Esophagus muscularis mucosa (tissue), 4 donors: ENCODE measurements around the gene PRRC2C. TPM values are rescaled to one million over a fixed set of nuclear protein-coding genes. Genes with fewer than 3 reads are reported as not detected.
"Not testable (repeated sequence)": the region's sequence is repeated elsewhere in the genome, so short reads cannot be mapped to it uniquely, and the experiment has no call there.

Experiments used
- DNase-seq: peaks from one replicate; pipeline ENCODE4 v3.0.0-alpha.2; 2017; ENCODE audit errors: extremely low spot score
- H3K27ac ChIP-seq, 4 donors: fragments of 200-600 bp; sonication (generic); replicated peaks in 1 of 4; 1 replicate in 3 of 4; 2 replicates in 1 of 4; pipeline ENCODE4 v1.5.1; 2016 to 2019; ENCODE audit warnings: mild to moderate bottlenecking in 1 of 4
- H3K27me3 ChIP-seq, 4 donors: fragments of 200-600 bp; sonication (generic); one replicate each; pipeline versions ENCODE4 v1.5.1 to v1.6.0; 2016 to 2019
- H3K36me3 ChIP-seq, 4 donors: fragments of 200-600 bp; sonication (generic); one replicate each; pipeline ENCODE4 v1.5.1; 2016 to 2019
- H3K4me1 ChIP-seq, 4 donors: fragments of 200-600 bp; sonication (generic); one replicate each; pipeline ENCODE4 v1.5.1; 2016 to 2019
- H3K4me3 ChIP-seq, 4 donors: fragments of 200-600 bp; sonication (generic); 1 replicate in 2 of 4; 2 replicates in 2 of 4; pipeline ENCODE4 v1.5.1; 2016 to 2019; ENCODE audit warnings: mild to moderate bottlenecking in 4 of 4, moderate library complexity in 1 of 4
- H3K9me3 ChIP-seq, 4 donors: fragments of 200-600 bp; sonication (generic); 1 replicate in 3 of 4; 2 replicates in 1 of 4; pipeline ENCODE4 v1.5.1; 2016 to 2019
- EP300 ChIP-seq: sonication (generic); formaldehyde crosslinking; IDR thresholded peaks from one replicate; pipeline ENCODE4 v1.6.1; 2017; ENCODE audit warnings: antibody characterized with exemption
- POLR2A ChIP-seq: fragments of 450-650 bp; IDR thresholded peaks from one replicate; pipeline ENCODE4 v1.6.1; 2017; ENCODE audit warnings: antibody characterized with exemption, moderate library complexity, mild to moderate bottlenecking, low read depth
- POLR2AphosphoS5 ChIP-seq, 2 donors: sonication (generic); formaldehyde crosslinking; IDR thresholded peaks; one replicate each; pipeline ENCODE4 v1.6.1; 2017; ENCODE audit warnings: antibody characterized with exemption in 2 of 2
- WGBS: methylation state at CpG from one replicate; pipeline ENCODE4 v1.1.5; 2018; 5-methylcytosine and 5-hydroxymethylcytosine counted together
- intact Hi-C: fragments of 100-400 bp; cut with DNase I; formaldehyde crosslinking; loops from one replicate; pipeline ENCODE4 v1.15.1; 2023
- total RNA-seq, 4 donors: library from RNA; depleted of rRNA; stranded (reverse); fragments of >200 nt; gene quantifications; one replicate each; pipeline versions ENCODE4 v1.1.0 to v1.2.1, GENCODE V29; 2016
- TF ChIP-seq, protein P1 (sequence below), 3 experiments: fragments of 200-600 bp in 2 of 3; fragments of 450-650 bp in 1 of 3; sonication (generic) in 2 of 3; IDR thresholded peaks; one replicate each; pipeline ENCODE4 v1.5.1; 2017 to 2019; ENCODE audit warnings: antibody characterized with exemption in 3 of 3, mild to moderate bottlenecking in 2 of 3, moderate library complexity in 1 of 3

PRRC2C gene
- total RNA-seq, 4 donors from 2014 or later = 63.8 to 79.3 (median 66.6) TPM

DNA sequence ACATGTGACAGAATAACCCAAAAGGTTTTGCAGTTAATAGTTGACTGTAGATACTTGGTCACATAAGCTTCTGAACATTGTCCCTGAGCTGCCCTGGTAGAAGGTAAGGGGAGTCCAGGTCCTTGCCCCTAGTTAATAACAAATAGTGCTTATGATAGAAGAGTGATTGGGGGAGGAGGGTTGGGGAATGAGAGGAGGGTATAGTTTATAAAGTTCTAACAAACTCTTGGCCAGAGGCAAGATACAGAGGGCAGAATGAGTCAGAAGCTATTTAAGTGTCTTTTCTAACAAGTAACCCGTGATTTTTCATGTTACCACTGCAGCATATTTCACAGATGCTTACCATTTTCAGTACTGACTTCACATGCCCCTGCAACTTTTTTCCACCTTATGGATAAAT is 110.0 kb downstream of the PRRC2C start:
- 44% methylated on average over 1 of the region's 1 CpG for WGBS
- H3K27me3 ChIP-seq = no peaks in the 10 kb centered on the region
- DNase-seq = no peak
- H3K36me3 ChIP-seq = peaks cover 20 to 46% (median 40%) of the 10 kb centered on the region in 4 donors
- no peaks in the 10 kb centered on the region for H3K9me3 ChIP-seq
- intact Hi-C loops = no loop called here
- peak overlapping the region in 1 of 4 donors; percentile 16 for H3K27ac ChIP-seq
- H3K4me1 ChIP-seq = peaks cover 0 to 10% (median 0%) of the 10 kb centered on the region in 4 donors
- TF ChIP-seq, protein P1, sequence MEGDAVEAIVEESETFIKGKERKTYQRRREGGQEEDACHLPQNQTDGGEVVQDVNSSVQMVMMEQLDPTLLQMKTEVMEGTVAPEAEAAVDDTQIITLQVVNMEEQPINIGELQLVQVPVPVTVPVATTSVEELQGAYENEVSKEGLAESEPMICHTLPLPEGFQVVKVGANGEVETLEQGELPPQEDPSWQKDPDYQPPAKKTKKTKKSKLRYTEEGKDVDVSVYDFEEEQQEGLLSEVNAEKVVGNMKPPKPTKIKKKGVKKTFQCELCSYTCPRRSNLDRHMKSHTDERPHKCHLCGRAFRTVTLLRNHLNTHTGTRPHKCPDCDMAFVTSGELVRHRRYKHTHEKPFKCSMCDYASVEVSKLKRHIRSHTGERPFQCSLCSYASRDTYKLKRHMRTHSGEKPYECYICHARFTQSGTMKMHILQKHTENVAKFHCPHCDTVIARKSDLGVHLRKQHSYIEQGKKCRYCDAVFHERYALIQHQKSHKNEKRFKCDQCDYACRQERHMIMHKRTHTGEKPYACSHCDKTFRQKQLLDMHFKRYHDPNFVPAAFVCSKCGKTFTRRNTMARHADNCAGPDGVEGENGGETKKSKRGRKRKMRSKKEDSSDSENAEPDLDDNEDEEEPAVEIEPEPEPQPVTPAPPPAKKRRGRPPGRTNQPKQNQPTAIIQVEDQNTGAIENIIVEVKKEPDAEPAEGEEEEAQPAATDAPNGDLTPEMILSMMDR (IDR thresholded peaks at IDR 0.05) = no peak
- TF ChIP-seq EP300 = no peak
- TF ChIP-seq POLR2AphosphoS5 (IDR thresholded peaks at IDR 0.05) = no peak
- no peak for TF ChIP-seq POLR2A
- H3K4me3 ChIP-seq = no peak overlapping the region

DNA sequence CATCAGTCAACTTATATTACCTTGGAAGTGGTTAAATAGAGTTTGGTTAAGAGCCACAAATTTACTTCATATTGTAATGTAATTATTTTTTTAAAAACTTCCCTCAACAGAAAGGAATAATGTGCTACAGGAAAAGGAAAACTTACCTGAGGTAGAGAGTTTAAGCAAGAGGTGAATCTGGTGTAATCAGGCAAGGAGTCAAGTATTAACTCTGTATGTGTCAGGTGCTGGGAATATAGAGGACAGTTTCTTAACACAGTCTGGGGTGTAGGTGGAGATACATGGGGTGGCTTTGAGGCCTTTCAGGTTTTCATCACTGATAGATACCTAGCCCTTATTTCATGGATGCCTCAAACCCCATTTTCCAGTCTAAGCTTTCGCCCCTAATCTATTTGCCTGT is 110.8 kb downstream of the PRRC2C start:
- Histone ChIP-seq H3K4me3 (no peak overlapping the region), H3K4me1 (peaks cover 0 to 6% (median 0%) of the 10 kb centered on the region in 4 donors), H3K36me3 (peaks cover 20 to 38% (median 34%) of the 10 kb centered on the region in 4 donors), H3K27me3 (no peaks in the 10 kb centered on the region), H3K27ac (no peak overlapping the region), H3K9me3 (no peaks in the 10 kb centered on the region)
- WGBS = 100% methylated on average over 1 of the region's 1 CpG
- no peak for DNase-seq
- intact Hi-C loops = no loop called here
- TF ChIP-seq, protein P1 (IDR thresholded peaks at IDR 0.05) = no peak
- TF ChIP-seq POLR2AphosphoS5 (IDR thresholded peaks at IDR 0.05) = no peak
- no peak for TF ChIP-seq POLR2A
- TF ChIP-seq EP300 = no peak

DNA sequence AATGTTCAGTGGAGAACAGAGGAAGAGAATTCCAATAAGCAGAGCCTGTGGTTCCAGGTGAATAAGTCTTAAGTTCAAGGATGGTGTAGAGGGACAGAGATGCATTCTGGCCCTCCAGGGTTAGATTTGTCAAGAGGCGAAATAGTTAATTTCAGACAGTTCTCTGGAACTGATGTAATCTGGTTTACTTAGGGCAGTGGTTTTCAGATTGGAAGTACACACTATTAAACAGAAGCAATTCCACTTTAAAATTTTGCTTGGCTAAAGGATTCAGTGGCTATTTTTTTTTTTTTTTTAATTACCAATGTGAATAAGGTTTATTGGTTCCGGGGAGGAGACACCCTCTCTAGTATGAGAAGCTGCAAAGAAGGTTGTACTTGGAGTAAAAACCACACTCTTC is 111.4 kb downstream of the PRRC2C start:
- Histone ChIP-seq H3K4me3 (no peak overlapping the region), H3K27me3 (no peaks in the 10 kb centered on the region), H3K27ac (no peak overlapping the region), H3K4me1 (peaks cover 0 to 6% (median 0%) of the 10 kb centered on the region in 4 donors), H3K9me3 (no peaks in the 10 kb centered on the region), H3K36me3 (peaks cover 15 to 32% (median 28%) of the 10 kb centered on the region in 4 donors)
- WGBS = 93% methylated on average over 2 of the region's 2 CpGs
- TF ChIP-seq, protein P1 (IDR thresholded peaks at IDR 0.05) = no peak
- TF ChIP-seq POLR2AphosphoS5 (IDR thresholded peaks at IDR 0.05) (no peak), EP300 (no peak), POLR2A (no peak)
- intact Hi-C loops = no loop called here
- no peak for DNase-seq

DNA sequence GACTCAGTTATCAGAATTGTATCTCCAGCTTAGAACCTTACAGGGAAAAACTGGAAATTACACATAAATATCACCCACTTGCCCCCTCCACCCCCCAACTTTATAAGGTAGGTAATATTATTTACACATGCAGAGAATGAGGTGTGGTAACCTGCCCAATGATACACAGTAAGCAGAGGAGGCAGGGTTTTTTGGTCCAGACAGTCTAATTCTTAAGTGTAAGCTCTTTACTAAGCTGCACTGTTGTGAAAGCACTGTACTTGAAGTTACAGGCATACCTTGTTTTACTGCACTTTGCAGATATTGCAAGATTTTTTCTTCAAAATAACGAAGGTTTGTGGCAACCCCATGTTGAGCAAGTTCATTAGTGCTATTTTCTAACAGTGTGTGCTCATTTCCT is 111.9 kb downstream of the PRRC2C start:
- peaks cover 0 to 6% (median 0%) of the 10 kb centered on the region in 4 donors for H3K4me1 ChIP-seq
- intact Hi-C loops = no loop called here
- no peak for DNase-seq
- H3K27me3 ChIP-seq = no peaks in the 10 kb centered on the region
- TF ChIP-seq POLR2AphosphoS5 (IDR thresholded peaks at IDR 0.05) (no peak), POLR2A (no peak), EP300 (no peak)
- TF ChIP-seq, protein P1 (IDR thresholded peaks at IDR 0.05) = no peak
- H3K36me3 ChIP-seq = peaks cover 10 to 27% (median 23%) of the 10 kb centered on the region in 4 donors
- WGBS = 74% methylated on average over 1 of the region's 1 CpG
- H3K9me3 ChIP-seq = no peaks in the 10 kb centered on the region
- H3K27ac ChIP-seq = no peak overlapping the region
- H3K4me3 ChIP-seq = no peak overlapping the region

DNA sequence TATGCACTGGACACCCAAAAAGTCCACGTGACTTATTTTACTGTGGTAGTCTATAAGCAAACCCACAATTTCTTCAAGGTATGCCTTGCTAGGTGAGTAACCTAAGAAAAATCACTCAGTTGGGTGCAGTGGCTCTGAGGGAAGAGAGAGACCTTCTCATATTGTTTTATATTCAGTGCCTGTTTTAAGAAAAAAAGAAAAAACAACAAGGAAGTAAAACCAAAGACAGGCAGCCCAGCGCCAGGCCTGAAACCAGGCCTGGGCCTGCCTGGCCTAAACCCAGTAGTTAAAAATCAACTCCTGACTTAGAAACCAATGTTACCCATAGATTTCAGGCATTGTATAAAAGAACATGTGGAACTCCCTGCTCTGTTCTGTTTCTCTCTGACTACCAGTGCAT is 115.0 kb downstream of the PRRC2C start:
- H3K4me1 ChIP-seq, H3K9me3 ChIP-seq, H3K27me3 ChIP-seq, H3K36me3 ChIP-seq, DNase-seq, H3K4me3 ChIP-seq, intact Hi-C loops, H3K27ac ChIP-seq: not testable (repeated sequence)
- WGBS = 98% methylated on average over 2 of the region's 2 CpGs
